DMS79 treated with DMSO at 0.1 percent for 48 hours (cell line): ENCODE data around the gene MNT.

Experiments
- DNase-seq: peaks from one replicate; lab custom pipeline; 2025; lab: John Stamatoyannopoulos, UW

MNT gene

DNA sequence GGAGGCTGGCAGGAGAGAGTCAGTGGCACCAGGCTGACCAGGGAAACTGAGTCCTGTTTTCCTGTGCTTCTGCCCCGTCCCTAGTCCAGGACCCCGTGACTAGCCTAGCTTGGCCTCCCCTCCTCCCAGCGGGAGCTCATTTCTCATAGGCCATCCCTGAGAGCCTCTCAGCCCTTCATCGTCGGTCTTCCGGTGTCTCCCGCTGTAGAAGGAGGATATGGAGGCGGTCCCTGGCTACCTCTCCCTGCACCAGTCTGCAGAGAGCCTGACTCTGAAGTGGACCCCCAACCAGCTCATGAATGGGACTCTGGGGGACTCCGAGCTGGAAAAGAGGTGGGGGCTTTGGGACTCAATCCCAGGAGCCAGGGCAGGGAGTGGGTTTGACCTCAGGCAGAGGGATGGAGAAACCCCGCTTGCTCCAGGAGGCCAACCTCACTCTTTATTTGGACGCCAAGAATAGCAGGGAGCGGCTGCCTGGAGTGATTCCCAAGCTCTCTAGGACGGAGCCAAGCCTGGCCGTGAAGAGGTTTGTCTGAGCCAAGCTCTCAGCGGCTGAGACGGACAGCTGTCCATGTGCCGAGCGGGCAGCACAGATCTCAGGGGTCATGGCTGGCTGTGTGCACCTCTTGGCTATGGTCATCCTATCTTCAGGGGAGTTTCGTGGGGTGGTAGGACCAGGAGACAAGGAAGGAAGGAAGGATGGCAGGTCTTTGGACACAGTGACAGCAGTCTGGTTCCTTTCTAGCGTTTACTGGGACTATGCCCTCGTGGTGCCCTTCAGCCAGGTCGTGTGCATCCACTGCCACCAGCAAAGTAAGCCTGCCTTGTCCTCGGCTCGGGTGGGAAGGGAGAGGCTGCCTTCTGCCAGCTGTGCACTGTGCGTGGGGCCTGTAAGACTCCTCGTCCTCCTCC lies 36.8 kb downstream of the MNT start:
- DNase-seq, result no peak

DNA sequence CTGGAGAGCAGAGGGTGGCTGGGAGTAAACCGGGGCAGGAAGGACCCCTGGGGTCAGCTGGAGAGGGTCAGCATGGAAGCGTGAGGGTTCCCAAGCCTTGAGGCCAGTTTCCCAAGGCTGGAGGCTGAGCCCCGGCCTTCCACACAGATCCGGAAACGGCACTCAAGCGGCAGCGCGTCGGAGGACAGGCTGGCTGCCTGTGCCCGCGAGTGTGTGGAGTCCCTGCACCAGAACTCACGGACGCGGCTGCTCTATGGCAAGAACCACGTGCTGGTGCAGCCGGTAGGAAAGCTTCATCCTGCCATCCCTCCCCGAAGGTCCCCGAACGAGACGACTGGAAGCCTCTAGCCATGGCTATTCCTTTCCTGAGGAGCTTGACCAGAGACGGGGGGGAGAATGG lies 37.5 kb downstream of the MNT start:
- DNase-seq, result no peak

DNA sequence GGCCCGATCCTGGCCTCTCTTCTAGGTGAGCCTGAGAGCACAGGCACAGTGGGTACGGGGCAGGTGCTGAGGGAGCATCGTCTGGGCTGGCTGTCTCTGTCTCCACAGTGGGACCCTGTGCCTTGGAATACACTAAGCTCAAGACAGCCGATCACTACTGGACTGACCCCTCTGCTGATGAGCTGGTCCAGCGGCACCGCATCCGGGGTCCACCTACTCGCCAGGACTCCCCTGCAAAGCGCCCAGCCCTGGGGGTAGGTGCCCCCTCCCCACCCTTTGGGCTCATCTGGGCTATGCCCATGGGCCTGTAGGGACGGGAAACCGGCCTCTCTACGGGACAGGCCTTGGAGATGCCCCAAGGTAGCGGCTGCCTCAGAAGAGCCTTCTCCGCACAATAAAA lies 38.0 kb downstream of the MNT start:
- DNase-seq, result no peak

DNA sequence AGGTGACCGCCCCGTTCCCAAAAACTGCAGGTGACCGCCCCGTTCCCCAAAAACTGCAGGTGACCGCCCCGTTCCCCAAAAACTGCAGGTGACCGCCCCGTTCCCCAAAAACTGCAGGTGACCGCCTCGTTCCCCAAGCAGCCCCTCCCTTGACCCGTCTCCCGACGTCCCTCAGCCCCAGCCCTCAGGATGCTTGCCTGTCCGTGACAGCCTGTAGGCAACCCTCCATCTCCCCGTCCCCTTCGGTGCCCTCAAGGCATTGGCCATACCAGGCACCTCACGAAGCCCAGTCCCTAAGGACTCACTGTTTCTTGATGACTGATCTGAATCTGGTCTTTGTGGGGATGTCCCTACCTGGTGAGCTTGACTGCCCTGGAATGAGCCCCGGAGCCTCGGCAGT lies 38.4 kb downstream of the MNT start:
- no peak for DNase-seq

DNA sequence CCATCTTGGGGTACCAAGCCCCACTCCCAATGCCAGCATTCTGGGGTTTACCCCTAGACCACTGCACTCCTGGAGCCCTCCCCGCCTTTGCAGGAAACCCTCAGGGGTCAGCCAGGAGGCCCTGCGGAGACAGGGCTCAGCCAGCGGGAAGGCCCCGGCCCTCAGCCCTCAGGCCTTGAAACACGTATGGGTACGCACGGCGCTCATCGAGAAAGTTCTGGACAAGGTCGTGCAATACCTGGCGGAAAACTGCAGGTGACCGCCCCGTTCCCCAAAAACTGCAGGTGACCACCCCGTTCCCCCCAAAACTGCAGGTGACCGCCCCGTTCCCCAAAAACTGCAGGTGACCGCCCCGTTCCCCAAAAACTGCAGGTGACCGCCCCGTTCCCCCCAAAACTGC lies 38.8 kb downstream of the MNT start:
- no peak for DNase-seq

DNA sequence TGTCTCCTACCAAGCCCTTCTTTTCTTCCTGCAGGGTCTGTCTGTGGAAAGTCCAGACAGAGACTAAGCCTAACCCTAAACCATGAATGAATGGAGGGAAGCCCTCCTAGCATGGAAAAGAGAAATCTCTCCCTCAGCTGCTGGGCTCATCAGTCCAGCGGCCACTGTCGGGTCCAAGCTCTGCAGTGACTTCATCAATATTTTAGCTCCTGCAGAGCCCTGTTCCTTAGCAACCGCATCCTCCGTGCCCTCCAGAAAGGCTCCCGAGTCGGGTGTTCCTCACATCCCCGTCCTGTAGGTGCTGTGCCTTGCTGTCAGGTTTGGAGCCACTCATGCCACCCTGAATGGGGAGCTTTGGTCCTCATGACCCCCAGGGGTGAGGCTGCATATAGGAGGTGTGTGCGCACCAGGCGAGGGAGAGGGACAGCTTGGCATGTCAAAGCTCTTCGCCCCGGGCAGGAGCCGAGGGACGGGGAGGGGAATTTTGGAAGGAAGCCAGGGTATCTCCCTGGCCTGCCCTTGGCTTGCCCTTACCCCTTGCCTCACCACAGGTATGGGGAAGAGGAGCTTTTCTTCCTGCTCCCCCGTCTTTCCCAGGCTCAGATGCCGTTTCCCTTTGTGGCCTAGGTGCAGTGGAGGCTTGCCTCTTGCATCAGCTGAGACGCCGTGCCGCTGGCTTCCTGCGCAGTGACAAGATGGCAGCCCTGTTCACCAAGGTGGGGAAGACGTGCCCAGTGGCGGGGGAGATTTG lies 39.7 kb downstream of the MNT start:
- no peak for DNase-seq

DNA sequence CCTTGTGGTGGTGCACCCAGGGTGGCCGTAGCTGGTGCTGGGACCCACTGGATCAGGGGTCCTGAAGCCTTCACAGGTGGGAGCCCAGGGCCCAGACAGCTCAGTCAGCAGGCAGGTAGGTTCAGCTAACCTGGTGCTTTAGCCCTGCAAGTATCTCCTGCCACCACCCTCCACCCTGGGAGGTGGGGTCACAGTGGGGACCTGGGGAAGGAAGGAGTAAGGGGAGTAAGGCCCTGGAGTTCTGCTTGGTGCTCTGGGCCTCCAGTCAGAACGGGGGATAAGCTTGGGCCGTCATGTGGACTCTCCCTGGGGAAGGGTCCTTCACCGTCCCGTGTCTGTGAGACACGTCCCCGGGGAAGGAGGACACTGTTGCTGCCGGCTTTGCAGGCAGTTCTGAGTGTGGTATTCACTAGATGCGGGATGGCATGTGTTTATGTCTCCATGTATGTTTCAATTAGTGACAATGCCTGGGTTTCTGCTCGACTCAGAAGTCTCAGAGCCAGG lies 42.9 kb downstream of the MNT start:
- no peak for DNase-seq

DNA sequence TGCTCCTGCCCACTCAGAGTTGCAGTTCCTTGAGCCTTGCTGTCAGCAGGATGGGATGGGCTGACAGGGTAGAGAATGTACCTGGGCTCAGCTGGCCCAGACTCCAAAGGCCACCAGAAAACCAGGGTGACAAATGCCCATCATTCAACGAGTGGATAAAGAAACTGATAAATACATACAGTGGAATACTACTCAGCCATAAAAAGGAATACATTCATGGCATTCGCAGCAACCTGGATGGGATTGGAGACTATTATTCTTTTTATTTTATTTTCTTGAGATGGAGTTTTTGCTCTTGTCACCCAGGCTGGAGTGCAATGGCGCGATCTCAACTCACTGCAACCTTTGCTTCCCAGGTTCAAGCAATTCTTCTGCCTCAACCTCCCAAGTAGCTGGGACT lies 43.6 kb downstream of the MNT start:
- no peak for DNase-seq

DNA sequence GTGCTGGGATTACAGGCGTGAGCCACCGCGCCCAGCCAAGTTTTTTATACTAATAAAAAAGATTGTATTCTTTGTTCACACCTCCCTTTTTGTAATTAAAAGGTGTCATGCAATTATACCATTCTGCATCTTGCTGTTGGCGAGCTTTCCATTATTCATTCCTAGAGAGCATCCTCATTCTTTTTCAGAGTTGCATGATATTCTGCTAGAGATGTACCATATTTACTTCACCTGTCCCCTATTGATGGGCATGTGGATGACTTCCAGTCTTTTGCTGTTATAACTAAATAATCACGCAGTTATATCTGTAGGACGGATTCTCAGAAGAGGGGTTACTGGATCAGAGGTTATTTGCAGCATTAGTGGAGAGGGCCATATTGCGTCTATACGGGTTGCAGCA lies 46.5 kb downstream of the MNT start:
- no peak for DNase-seq

DNA sequence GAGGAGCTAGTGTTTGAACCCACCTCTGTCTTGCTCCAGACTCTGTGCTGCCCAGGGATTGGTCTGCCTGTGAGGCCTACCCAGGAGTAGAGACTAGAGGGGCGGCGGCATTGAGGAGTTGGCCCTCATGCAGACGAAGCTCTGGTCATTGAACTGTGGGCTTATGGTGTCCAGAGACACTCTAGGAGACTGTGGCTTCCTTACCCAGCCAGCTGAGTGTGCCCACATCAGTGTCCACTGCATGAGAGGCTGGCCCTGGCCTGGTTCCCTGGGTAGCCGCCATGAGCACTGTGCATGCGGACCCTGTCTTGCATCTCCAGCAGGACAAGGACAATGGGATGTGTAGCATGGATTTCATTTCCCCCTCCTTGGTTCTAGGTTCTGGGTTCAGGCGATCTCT lies 49.6 kb downstream of the MNT start:
- no peak for DNase-seq

DNA sequence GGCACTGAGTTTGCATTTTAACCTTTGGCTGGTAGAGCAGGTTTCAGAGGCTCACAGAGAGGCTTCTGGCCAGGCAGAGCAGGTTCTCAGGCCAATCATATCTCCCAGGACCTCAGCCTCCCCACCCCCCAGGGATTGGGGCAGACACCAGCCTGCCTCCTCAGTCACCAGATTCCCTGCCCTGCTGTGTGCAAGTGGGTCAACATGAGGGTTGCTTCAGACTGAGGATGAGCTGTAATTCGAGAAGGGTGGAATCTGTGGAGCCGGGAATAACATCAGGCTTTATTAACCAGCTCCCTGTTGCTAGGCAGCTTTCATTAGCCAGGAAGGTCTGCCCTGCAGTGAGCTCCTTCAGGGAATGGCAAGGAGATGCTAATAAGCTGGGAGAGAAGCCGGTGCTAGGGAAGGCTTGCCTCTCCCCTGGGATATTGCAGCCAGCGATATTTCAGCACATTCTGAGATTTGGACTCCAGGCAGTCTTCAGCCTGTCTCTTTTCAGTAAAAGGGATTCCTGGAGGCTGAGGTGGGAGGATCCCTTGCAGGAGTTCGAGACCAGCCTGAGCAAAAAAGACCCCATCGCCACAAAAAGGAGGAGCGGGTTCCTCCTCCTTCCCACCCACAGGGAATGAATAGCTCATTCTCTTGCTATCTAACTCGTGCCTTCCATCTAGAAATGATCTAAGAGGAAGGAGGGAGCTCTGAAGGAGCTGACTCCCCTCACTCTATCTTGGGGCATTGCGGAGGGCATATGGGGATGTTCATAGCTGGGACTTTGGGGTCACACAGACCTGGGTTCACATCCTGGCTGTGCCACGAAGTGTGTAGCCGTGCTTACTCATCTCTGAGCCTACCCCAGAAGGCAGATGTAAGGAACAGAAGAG lies 52.8 kb downstream of the MNT start:
- peak; percentile 66 for DNase-seq

DNA sequence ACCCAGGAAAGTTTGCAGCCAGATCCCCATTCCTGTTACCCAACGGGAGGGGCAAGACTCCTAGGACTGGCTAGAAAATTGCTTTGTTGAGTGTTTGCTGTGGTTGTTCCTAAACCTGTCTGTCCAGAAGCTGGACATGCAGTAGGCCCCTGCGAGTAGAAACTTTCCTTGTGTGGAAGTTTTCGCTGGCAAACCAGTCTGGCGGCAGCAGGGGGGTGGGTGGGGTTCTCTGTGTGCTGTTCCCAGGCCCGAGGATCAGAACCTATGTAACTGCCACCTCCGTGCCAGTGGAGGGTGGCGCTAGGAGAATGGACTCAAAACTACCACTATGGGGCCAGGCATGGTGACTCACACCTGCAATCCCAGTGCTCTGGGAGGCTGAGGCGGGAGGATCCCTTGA lies 54.4 kb downstream of the MNT start:
- no peak for DNase-seq

DNA sequence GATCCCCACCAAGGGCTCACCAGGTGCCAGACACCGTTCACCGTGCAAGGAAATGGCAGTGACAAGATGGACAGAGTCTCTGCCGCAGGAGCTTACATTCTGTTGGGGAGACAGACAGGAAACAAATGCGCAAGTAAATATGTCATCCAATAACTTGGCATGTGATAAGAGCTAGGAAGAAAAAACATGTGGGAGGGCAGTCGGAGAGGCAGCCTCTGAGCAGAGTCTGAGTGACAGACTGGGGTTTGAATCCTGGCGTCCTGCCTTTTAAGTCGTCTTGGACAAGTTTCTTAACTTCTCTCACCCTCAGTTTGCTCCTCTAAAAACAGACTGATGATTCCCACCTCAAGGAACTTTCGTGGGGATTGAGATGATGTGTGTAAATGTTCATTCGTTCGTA lies 56.3 kb downstream of the MNT start:
- no peak for DNase-seq

DNA sequence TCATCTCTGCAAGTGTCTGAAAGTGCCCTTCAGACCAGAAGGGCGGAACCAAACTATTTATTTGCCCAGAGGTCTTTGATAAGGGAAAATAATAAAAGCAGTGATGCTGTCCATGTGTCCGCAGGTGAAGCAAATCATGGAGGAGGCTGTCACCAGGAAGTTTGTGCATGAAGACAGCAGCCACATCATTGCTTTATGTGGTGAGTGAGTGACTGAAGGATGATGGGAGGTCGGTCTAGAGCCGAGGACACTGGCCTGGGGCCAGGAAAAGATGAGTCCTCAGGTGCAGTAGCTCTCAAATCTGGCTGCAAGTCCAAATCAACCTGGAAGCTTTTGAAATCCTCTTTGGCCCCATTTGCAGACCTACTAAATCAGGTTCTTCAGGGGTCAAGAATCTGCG lies 57.4 kb downstream of the MNT start:
- peak; percentile 48 for DNase-seq

DNA sequence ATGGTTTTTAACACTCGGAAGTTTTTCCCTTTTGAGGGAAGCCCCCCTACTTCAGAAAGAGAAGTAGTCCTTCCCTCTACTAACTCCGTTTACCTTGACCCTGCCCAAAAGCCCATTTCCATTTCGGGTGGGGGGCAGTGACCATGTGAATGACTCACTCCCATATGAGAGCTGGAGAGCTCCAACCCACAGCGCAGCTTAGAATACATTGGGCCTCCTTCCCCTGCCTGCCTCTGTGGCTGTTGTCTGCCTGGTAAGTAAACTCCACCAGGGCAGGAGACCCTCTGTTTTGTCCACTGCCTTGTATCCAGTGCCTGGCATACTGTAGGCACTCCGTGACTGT lies 62.6 kb downstream of the MNT start:
- no peak for DNase-seq

DNA sequence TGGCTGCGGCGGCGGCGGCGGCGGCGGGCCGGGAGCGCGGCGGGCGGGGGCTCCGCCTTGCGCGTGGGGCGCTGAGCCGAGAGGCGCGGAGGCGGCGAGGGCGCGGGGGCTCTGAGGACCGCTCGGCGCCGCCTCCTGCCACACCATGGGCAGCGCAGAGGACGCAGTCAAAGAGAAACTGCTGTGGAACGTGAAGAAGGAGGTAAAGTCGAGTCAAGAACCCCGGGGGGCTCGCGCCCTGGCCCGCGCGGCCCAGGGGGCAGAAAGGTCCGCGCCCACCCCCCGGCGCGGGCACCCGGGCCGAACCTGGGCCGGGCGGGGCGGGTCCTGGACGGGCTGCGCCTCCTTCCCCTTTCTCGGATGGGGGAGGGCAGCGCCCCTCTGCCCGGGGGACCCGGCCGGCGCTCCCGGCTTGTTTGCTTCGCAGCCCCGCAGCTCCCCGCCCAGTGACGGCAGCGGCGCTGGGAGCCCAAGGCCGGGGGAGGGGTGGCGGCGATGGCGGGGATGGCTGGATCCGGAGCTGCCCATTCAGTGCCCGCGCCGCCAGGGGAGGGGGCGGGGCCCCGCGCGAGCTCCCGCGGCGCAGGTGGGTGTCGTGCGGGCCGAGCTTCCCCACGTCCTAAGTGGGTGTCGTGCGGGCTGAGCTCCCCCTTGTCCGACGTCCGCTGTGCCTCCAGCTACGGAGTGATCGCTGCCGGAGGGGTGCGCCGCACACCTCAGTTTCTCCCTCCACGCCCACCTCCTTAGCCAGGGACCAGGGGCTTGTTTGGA lies 63.1 kb downstream of the MNT start:
- DNase-seq, result no peak

DNA sequence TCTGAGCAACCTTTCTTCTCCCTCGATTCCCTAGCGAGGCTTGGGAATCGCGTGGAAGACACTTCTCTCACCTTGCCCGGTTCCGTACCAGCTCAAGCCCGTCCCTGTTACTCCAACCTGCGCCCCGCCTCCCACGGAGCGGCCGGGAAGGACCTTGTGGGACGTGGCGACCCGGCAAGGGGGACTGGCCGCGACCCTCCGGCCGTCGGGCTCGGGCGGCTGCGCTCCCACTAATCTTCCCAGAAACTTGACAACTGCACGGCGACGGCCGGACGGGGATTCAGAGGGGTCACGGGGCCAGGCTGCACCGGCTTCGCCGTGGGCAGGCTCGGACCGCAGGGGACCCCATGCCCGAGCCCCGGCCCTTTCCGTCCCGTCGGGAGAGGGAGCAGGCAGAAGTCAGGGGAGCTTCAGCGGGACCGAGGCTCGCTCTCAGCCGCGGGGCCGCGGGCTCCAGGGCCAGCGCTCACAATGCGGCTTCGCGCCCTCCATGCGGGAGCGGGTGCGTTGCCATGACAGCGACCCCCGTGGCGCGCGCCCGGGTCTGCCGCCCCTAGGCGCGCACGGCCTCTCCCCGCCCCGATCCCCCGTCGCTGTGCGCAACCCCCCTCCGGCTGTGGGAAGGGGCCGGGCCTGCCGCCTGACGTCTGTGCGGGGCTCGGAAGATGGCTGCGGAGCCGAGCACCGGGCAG lies 63.9 kb downstream of the MNT start, which contains the start of gene SGSM2:
TSS of gene SGSM2 (plus strand) at position 650 of the 692 bp plus-strand sequence. CDS start 188 bp downstream, outside the sequence.
- peak; percentile 43 for DNase-seq

DNA sequence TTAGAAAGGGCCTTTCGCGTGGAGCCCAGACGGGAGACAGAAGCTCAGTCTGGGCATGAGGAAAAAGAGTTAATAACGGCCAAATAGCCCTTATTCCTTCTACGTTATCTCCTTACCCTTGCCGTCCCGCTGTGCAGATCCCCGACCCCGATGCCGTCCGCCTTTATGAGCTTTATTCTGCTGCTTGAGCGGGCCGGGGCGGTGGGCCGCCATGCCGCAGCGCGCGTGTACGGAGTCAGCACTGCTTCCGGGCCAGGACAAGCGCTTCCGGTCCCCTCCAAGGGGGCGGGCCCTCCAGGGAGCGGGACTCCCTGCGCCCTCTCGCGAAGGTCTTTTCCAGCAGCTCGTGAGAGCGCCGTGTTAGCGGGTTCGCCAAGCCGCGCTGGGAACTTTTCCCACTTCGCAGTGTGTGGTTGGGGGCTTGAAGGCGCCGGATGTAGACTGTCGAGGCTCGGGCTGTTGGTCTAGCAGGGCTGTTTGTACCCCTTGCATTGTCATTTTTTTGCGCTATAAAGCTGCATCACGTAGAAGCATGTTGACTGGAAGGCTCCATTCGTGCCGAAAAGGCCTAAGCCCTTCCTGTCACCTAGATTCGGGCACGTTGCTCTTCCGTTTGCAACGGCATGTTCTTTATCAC lies 64.5 kb downstream of the MNT start, which contains the start of gene TSR1:
TSS of gene TSR1 (minus strand) at position 243 of the 637 bp plus-strand sequence. CDS start at position 213, 30 bp downstream.
- DNase-seq, result peak; percentile 70

DNA sequence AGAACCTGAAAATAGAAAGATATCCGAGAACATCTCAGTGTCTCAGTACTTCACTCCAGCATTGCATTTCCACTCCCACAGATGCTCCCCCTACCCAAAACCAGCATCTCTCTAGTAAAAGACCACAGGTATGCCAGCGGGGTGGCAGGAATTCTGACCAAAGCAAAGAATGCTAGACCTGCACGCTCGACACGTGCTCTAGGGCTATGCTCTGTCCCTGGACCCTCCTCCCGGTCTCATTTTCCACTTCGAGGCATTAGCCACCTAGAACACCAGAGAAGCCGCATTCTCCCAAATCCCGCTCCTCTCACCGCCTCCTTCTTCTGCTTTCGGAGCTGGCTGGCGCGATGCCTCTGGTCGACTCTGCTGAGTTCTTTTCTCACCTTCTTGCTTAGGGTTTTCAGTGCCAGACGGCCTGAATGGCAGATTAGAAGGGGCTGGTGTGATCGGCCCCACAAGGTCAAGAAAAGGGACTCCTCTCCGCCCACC lies 65.1 kb downstream of the MNT start:
- peak; percentile 15 for DNase-seq
